Sigmoid colon (tissue), 4 donors: ENCODE measurements around the gene KIF26B.
"Not testable (repeated sequence)": the region's sequence is repeated elsewhere in the genome, so short reads cannot be mapped to it uniquely, and the experiment has no call there.

Experiments
- CTCF ChIP-seq, 4 experiments: fragments of 450-650 bp in 3 of 4; fragments of 200-600 bp in 1 of 4; IDR thresholded peaks; one replicate each; pipeline ENCODE4 v1.5.1; 2016 to 2019; ENCODE audit warnings: antibody characterized with exemption in 4 of 4, mild to moderate bottlenecking in 3 of 4, moderate library complexity in 2 of 4
- POLR2A ChIP-seq, 2 donors: fragments of 450-650 bp; IDR thresholded peaks; one replicate each; pipeline ENCODE4 v1.6.1; 2016; ENCODE audit warnings: antibody characterized with exemption in 2 of 2, mild to moderate bottlenecking in 2 of 2, moderate library complexity in 2 of 2
- POLR2AphosphoS5 ChIP-seq, 4 donors: sonication (generic); formaldehyde crosslinking; IDR thresholded peaks; one replicate each; pipeline ENCODE4 v1.6.1; 2017; ENCODE audit warnings: antibody characterized with exemption in 4 of 4

- TF ChIP-seq POLR2A, CTCF, POLR2AphosphoS5 (IDR thresholded peaks at IDR 0.05): not testable (repeated sequence)
Measured at GRCh38 chr1:245355851-245356630, 201.3 kb downstream of the KIF26B start.
